A549 (cell line): ENCODE measurements around the gene RNASE7.

ENCODE experiments used
- CTCF ChIP-seq: fragments of >200 bp; sonication (Bioruptor Twin); formaldehyde crosslinking; IDR thresholded peaks from 3 replicates; pipeline ENCODE4 v1.5.1; 2016
- HMGXB4 ChIP-seq: fragments of 250-450 bp; sonication (Bioruptor Pico); IDR thresholded peaks from 2 replicates; pipeline ENCODE4 v1.5.0; 2021; ENCODE audit warnings: mild to moderate bottlenecking, moderate library complexity, borderline replicate concordance
- HOXA7 ChIP-seq: fragments of 250-450 bp; sonication (Bioruptor Pico); IDR thresholded peaks from 2 replicates; pipeline ENCODE4 v1.5.0; 2020; ENCODE audit warnings: mild to moderate bottlenecking, moderate library complexity
- KDM1A ChIP-seq: fragments of 200-600 bp; sonication (generic); IDR thresholded peaks from 2 replicates; pipeline ENCODE4 v1.6.1; 2016; ENCODE audit warnings: low read depth, mild to moderate bottlenecking
- ZFP36 ChIP-seq: fragments of 450-650 bp; IDR thresholded peaks from 2 replicates; pipeline ENCODE4 v1.6.1; 2014; ENCODE audit warnings: borderline replicate concordance; ENCODE audit not compliant: partially characterized antibody

DNA sequence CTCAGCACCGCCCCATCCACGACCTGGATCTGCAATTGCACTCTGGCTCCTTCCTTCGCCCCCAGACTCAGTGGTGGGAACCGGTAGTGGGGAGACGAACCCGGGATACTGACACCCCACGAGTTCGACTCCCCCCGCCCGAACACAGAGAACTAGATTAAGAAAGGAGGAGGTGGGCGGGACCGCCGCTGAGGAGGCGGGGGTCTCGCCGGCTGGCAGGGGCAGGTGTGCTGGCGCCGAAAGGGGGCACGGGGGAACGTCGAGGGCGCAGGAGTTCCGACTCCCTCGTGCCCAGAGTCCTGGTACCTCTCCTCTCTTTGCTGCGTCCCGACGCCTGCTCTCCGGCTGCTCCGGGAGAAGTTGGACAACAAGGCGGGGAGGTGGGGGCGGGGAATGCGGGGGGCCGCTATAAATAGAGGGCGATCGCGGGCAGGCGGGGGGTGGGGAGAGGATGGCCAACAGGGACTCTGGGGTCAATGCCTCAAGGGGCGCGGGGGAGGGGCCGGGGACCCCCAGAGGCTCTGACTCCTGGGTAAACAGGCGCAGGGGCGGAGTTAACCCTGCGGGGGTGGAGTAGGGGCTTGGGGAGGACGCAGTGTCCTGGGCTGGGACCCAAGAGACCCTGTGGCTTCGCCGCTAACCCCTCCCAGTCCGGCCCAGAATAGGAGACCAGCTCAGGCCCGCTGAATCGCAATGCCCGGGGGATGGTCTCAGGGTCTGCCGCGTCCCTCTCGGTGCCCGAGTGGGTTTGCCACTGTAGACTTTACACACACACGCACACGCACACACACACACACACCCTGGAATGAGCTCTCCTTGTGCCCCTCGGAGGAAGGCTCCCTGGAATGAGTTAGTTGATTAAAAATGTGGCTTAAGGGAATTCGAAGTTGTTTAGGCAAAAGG is 16.5 kb upstream of the RNASE7 start:
- TF ChIP-seq CTCF (no peak), KDM1A (no peak), HMGXB4 (CRISPR knock-in tag) (no peak), ZFP36 (no peak), HOXA7 (CRISPR knock-in tag) (no peak)
